ENCODE data around the gene NUDT14.
A peak's percentile ranks its signal among the peaks of the same experiment; 100 is the strongest.

Gene NUDT14

GRCh38 chr14:105211758-105212089, 30.6 kb upstream of the NUDT14 start:
- DNase-seq = no peak

GRCh38 chr14:105211086-105211757, 30.1 kb upstream of the NUDT14 start:
- DNase-seq = no peak

- DNase-seq = no peak
These were observed 29.3 kb upstream of the NUDT14 start for GRCh38 chr14:105210266-105211025.

GRCh38 chr14:105209646-105210045, 28.5 kb upstream of the NUDT14 start:
- no peak for DNase-seq

GRCh38 chr14:105209091-105209490, 28.0 kb upstream of the NUDT14 start:
- DNase-seq = no peak

GRCh38 chr14:105208738-105209075, 27.6 kb upstream of the NUDT14 start:
- no peak for DNase-seq

GRCh38 chr14:105207996-105208737, 27.1 kb upstream of the NUDT14 start:
- no peak for DNase-seq

GRCh38 chr14:105207460-105207901, 26.4 kb upstream of the NUDT14 start:
- no peak for DNase-seq

- DNase-seq = no peak
These were observed 25.8 kb upstream of the NUDT14 start for GRCh38 chr14:105206873-105207272.

- DNase-seq = no peak
These were observed 24.6 kb upstream of the NUDT14 start for GRCh38 chr14:105205673-105206208.

- DNase-seq = no peak
These were observed 24.0 kb upstream of the NUDT14 start for GRCh38 chr14:105204931-105205672.

GRCh38 chr14:105204206-105204930, 23.3 kb upstream of the NUDT14 start:
- no peak for DNase-seq

GRCh38 chr14:105203701-105204100, 22.6 kb upstream of the NUDT14 start:
- no peak for DNase-seq

GRCh38 chr14:105203057-105203531, 22.0 kb upstream of the NUDT14 start:
- DNase-seq = peak; percentile 58

- DNase-seq = no peak
These were observed 20.9 kb upstream of the NUDT14 start for GRCh38 chr14:105201925-105202513.

- DNase-seq = no peak
These were observed 20.2 kb upstream of the NUDT14 start for GRCh38 chr14:105201156-105201924.

GRCh38 chr14:105200641-105201040, 19.5 kb upstream of the NUDT14 start:
- no peak for DNase-seq

- no peak for DNase-seq
These were observed 19.0 kb upstream of the NUDT14 start for GRCh38 chr14:105200074-105200473.

- no peak for DNase-seq
These were observed 18.0 kb upstream of the NUDT14 start for GRCh38 chr14:105199093-105199492.

GRCh38 chr14:105198588-105198987, 17.5 kb upstream of the NUDT14 start:
- no peak for DNase-seq

- DNase-seq = no peak
These were observed 16.1 kb upstream of the NUDT14 start for GRCh38 chr14:105197211-105197641.

All from fibroblast of skin of right biceps (primary cell).